ENCODE data around the gene SLC10A2. TPM values are rescaled to one million over a fixed set of nuclear protein-coding genes. Genes with fewer than 3 reads are reported as not detected.
"Not testable (repeated sequence)": the region's sequence is repeated elsewhere in the genome, so short reads cannot be mapped to it uniquely, and the experiment has no call there.

The SLC10A2 gene, protein sequence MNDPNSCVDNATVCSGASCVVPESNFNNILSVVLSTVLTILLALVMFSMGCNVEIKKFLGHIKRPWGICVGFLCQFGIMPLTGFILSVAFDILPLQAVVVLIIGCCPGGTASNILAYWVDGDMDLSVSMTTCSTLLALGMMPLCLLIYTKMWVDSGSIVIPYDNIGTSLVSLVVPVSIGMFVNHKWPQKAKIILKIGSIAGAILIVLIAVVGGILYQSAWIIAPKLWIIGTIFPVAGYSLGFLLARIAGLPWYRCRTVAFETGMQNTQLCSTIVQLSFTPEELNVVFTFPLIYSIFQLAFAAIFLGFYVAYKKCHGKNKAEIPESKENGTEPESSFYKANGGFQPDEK
- under 0.01 TPM for total RNA-seq
- 0.07 TPM for polyA plus RNA-seq
- long read RNA-seq, donor 1: 0 reads
- long read RNA-seq, donor 2: 0 reads
- long read RNA-seq, donor 3: 0 reads
- long read RNA-seq, donor 4: 0 reads
- long read RNA-seq, donor 5: 0 reads
- long read RNA-seq, donor 6: 0 reads
- long read RNA-seq, donor 7: 0 reads
- long read RNA-seq, donor 8: 0 reads
- long read RNA-seq, donor 9: 0 reads
- long read RNA-seq, donor 10: 0 reads

- DNase-seq (ENCODE audit: low read depth in 6 of 9, low spot score in 9 of 9): no peak
- 82% methylated on average over 9 of the region's 9 CpGs for WGBS
- Histone ChIP-seq H3K36me3 (ENCODE audit: control insufficient read depth in 2 of 2, insufficient read depth in 2 of 2, low read length in 1 of 2) (no peaks in the 10 kb centered on the region), H3K27ac (ENCODE audit: low read depth in 1 of 2, low read length in 1 of 2) (no peak within 1 kb of the TSS), H3K27me3 (ENCODE audit: control insufficient read depth in 2 of 2, insufficient read depth in 1 of 2, low read length in 1 of 2) (no peaks in the 10 kb centered on the region), H3K9me3 (ENCODE audit: control insufficient read depth in 2 of 2, insufficient read depth in 1 of 2, low read length in 1 of 2) (peaks cover 0 to 9% of the 10 kb centered on the region in 2 donors), H3K4me1 (ENCODE audit: control insufficient read depth in 2 of 2, insufficient read depth in 2 of 2, low read length in 2 of 2) (no peaks in the 10 kb centered on the region), H3K4me3 (ENCODE audit: low read length in 2 of 2) (no peak within 1 kb of the TSS)
Observed at GRCh38 chr13:103066079-103066780, at the start of gene SLC10A2. Gene SLC10A2 (minus strand): TSS chr13:103066417. CDS start chr13:103066249, 168 bp downstream.

- no peak overlapping the region for H3K27ac ChIP-seq (ENCODE audit: low read depth in 1 of 2, low read length in 1 of 2)
- H3K4me3 ChIP-seq (ENCODE audit: low read length in 2 of 2): no peak overlapping the region
- H3K4me1 ChIP-seq (ENCODE audit: control insufficient read depth in 2 of 2, insufficient read depth in 2 of 2, low read length in 2 of 2): no peaks in the 10 kb centered on the region
- no peaks in the 10 kb centered on the region for H3K9me3 ChIP-seq (ENCODE audit: control insufficient read depth in 2 of 2, insufficient read depth in 1 of 2, low read length in 1 of 2)
- H3K27me3 ChIP-seq (ENCODE audit: control insufficient read depth in 2 of 2, insufficient read depth in 1 of 2, low read length in 1 of 2): no peaks in the 10 kb centered on the region
- H3K36me3 ChIP-seq (ENCODE audit: control insufficient read depth in 2 of 2, insufficient read depth in 2 of 2, low read length in 1 of 2): no peaks in the 10 kb centered on the region
- DNase-seq (ENCODE audit: low read depth in 6 of 9, low spot score in 9 of 9): no peak
- WGBS: 85% methylated on average over 3 of the region's 3 CpGs
Observed at GRCh38 chr13:103107580-103107979, 41.4 kb upstream of the SLC10A2 start.

- 91% methylated on average over 5 of the region's 5 CpGs for WGBS
- no peak for DNase-seq (ENCODE audit: low read depth in 6 of 9, low spot score in 9 of 9)
- Histone ChIP-seq H3K4me1 (ENCODE audit: control insufficient read depth in 2 of 2, insufficient read depth in 2 of 2, low read length in 2 of 2) (no peaks in the 10 kb centered on the region), H3K9me3 (ENCODE audit: control insufficient read depth in 2 of 2, insufficient read depth in 1 of 2, low read length in 1 of 2) (no peaks in the 10 kb centered on the region), H3K36me3 (ENCODE audit: control insufficient read depth in 2 of 2, insufficient read depth in 2 of 2, low read length in 1 of 2) (no peaks in the 10 kb centered on the region), H3K27ac (ENCODE audit: low read depth in 1 of 2, low read length in 1 of 2) (no peak overlapping the region), H3K27me3 (ENCODE audit: control insufficient read depth in 2 of 2, insufficient read depth in 1 of 2, low read length in 1 of 2) (no peaks in the 10 kb centered on the region), H3K4me3 (ENCODE audit: low read length in 2 of 2) (no peak overlapping the region)
Observed at GRCh38 chr13:103104340-103104739, 38.1 kb upstream of the SLC10A2 start.

DNA sequence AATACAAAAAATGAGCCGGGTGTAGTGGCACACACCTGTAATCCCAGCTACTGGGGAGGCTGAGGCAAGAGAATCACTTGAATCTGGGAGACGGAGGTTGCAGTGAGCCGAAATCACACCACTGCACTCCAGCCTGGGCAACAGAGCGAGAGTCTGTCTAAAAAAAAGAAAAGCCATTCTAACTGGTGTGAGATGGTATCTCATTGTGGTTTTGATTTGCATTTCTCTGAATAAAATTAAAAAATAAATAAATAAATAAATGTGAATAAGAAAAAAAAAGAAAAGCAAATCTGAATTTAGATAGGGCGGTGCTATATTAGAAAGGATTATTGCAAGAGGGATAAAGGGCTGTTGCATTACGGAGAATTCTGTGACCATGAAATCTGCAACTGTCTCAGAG, 37.2 kb upstream of the SLC10A2 start:
- not testable (repeated sequence) for H3K36me3 ChIP-seq (ENCODE audit: control insufficient read depth in 2 of 2, insufficient read depth in 2 of 2, low read length in 1 of 2); H3K9me3 ChIP-seq (ENCODE audit: control insufficient read depth in 2 of 2, insufficient read depth in 1 of 2, low read length in 1 of 2); DNase-seq (ENCODE audit: low read depth in 6 of 9, low spot score in 9 of 9); H3K27me3 ChIP-seq (ENCODE audit: control insufficient read depth in 2 of 2, insufficient read depth in 1 of 2, low read length in 1 of 2); H3K27ac ChIP-seq (ENCODE audit: low read depth in 1 of 2, low read length in 1 of 2); H3K4me1 ChIP-seq (ENCODE audit: control insufficient read depth in 2 of 2, insufficient read depth in 2 of 2, low read length in 2 of 2); H3K4me3 ChIP-seq (ENCODE audit: low read length in 2 of 2)
- WGBS: 93% methylated on average over 6 of the region's 6 CpGs

GRCh38 chr13:103102482-103102881, 36.3 kb upstream of the SLC10A2 start:
- 83% methylated on average over 1 of the region's 1 CpG for WGBS
- Histone ChIP-seq H3K27me3 (ENCODE audit: control insufficient read depth in 2 of 2, insufficient read depth in 1 of 2, low read length in 1 of 2) (no peaks in the 10 kb centered on the region), H3K4me3 (ENCODE audit: low read length in 2 of 2) (no peak overlapping the region), H3K36me3 (ENCODE audit: control insufficient read depth in 2 of 2, insufficient read depth in 2 of 2, low read length in 1 of 2) (no peaks in the 10 kb centered on the region), H3K9me3 (ENCODE audit: control insufficient read depth in 2 of 2, insufficient read depth in 1 of 2, low read length in 1 of 2) (no peaks in the 10 kb centered on the region), H3K4me1 (ENCODE audit: control insufficient read depth in 2 of 2, insufficient read depth in 2 of 2, low read length in 2 of 2) (no peaks in the 10 kb centered on the region), H3K27ac (ENCODE audit: low read depth in 1 of 2, low read length in 1 of 2) (no peak overlapping the region)
- DNase-seq (ENCODE audit: low read depth in 6 of 9, low spot score in 9 of 9): no peak

- WGBS: 82% methylated on average over 7 of the region's 7 CpGs
- no peaks in the 10 kb centered on the region for H3K4me1 ChIP-seq (ENCODE audit: control insufficient read depth in 2 of 2, insufficient read depth in 2 of 2, low read length in 2 of 2)
- H3K4me3 ChIP-seq (ENCODE audit: low read length in 2 of 2): no peak overlapping the region
- H3K27me3 ChIP-seq (ENCODE audit: control insufficient read depth in 2 of 2, insufficient read depth in 1 of 2, low read length in 1 of 2): no peaks in the 10 kb centered on the region
- no peaks in the 10 kb centered on the region for H3K36me3 ChIP-seq (ENCODE audit: control insufficient read depth in 2 of 2, insufficient read depth in 2 of 2, low read length in 1 of 2)
- H3K9me3 ChIP-seq (ENCODE audit: control insufficient read depth in 2 of 2, insufficient read depth in 1 of 2, low read length in 1 of 2): no peaks in the 10 kb centered on the region
- H3K27ac ChIP-seq (ENCODE audit: low read depth in 1 of 2, low read length in 1 of 2): no peak overlapping the region
- DNase-seq (ENCODE audit: low read depth in 6 of 9, low spot score in 9 of 9): no peak
Observed at GRCh38 chr13:103101901-103102300, 35.7 kb upstream of the SLC10A2 start.

GRCh38 chr13:103101500-103101899, 35.3 kb upstream of the SLC10A2 start:
- H3K9me3 ChIP-seq (ENCODE audit: control insufficient read depth in 2 of 2, insufficient read depth in 1 of 2, low read length in 1 of 2): no peaks in the 10 kb centered on the region
- no peaks in the 10 kb centered on the region for H3K27me3 ChIP-seq (ENCODE audit: control insufficient read depth in 2 of 2, insufficient read depth in 1 of 2, low read length in 1 of 2)
- H3K4me1 ChIP-seq (ENCODE audit: control insufficient read depth in 2 of 2, insufficient read depth in 2 of 2, low read length in 2 of 2): no peaks in the 10 kb centered on the region
- H3K4me3 ChIP-seq (ENCODE audit: low read length in 2 of 2): no peak overlapping the region
- no peak overlapping the region for H3K27ac ChIP-seq (ENCODE audit: low read depth in 1 of 2, low read length in 1 of 2)
- no peak for DNase-seq (ENCODE audit: low read depth in 6 of 9, low spot score in 9 of 9)
- no peaks in the 10 kb centered on the region for H3K36me3 ChIP-seq (ENCODE audit: control insufficient read depth in 2 of 2, insufficient read depth in 2 of 2, low read length in 1 of 2)
- 60% methylated on average over 2 of the region's 2 CpGs for WGBS

DNA sequence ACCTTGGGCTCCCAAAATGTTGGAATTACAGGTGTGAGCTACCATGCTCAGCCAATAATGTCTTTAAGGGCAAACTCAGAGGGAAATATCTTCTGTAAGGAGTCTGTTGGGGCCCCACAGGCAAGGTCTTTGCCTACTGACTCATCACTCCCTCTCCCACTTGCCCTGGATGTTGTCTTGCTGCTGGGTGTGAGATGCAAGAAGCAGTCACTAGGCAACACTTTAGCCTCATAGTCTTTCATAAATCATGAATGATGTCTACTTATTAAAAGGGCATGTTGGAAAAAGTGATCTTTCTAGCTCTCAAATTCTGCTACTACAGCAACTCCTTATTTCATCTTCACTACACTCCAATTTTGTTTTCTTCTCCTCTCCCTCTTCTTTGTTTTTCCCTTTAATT, 34.6 kb upstream of the SLC10A2 start:
- Histone ChIP-seq H3K27ac (ENCODE audit: low read depth in 1 of 2, low read length in 1 of 2) (no peak overlapping the region), H3K4me1 (ENCODE audit: control insufficient read depth in 2 of 2, insufficient read depth in 2 of 2, low read length in 2 of 2) (no peaks in the 10 kb centered on the region), H3K9me3 (ENCODE audit: control insufficient read depth in 2 of 2, insufficient read depth in 1 of 2, low read length in 1 of 2) (no peaks in the 10 kb centered on the region), H3K27me3 (ENCODE audit: control insufficient read depth in 2 of 2, insufficient read depth in 1 of 2, low read length in 1 of 2) (no peaks in the 10 kb centered on the region), H3K4me3 (ENCODE audit: low read length in 2 of 2) (no peak overlapping the region), H3K36me3 (ENCODE audit: control insufficient read depth in 2 of 2, insufficient read depth in 2 of 2, low read length in 1 of 2) (no peaks in the 10 kb centered on the region)
- no peak for DNase-seq (ENCODE audit: low read depth in 6 of 9, low spot score in 9 of 9)

GRCh38 chr13:103099722-103100293, 33.6 kb upstream of the SLC10A2 start:
- no peaks in the 10 kb centered on the region for H3K4me1 ChIP-seq (ENCODE audit: control insufficient read depth in 2 of 2, insufficient read depth in 2 of 2, low read length in 2 of 2)
- H3K9me3 ChIP-seq (ENCODE audit: control insufficient read depth in 2 of 2, insufficient read depth in 1 of 2, low read length in 1 of 2): no peaks in the 10 kb centered on the region
- no peaks in the 10 kb centered on the region for H3K27me3 ChIP-seq (ENCODE audit: control insufficient read depth in 2 of 2, insufficient read depth in 1 of 2, low read length in 1 of 2)
- no peaks in the 10 kb centered on the region for H3K36me3 ChIP-seq (ENCODE audit: control insufficient read depth in 2 of 2, insufficient read depth in 2 of 2, low read length in 1 of 2)
- H3K4me3 ChIP-seq (ENCODE audit: low read length in 2 of 2): no peak overlapping the region
- no peak overlapping the region for H3K27ac ChIP-seq (ENCODE audit: low read depth in 1 of 2, low read length in 1 of 2)
- 93% methylated on average over 5 of the region's 5 CpGs for WGBS
- no peak for DNase-seq (ENCODE audit: low read depth in 6 of 9, low spot score in 9 of 9)

Data from thymus (tissue), 14 donors.